ENCODE measurements around the gene EPG5. TPM values are rescaled to one million over a fixed set of nuclear protein-coding genes. Genes with fewer than 3 reads are reported as not detected.

Gene EPG5
- total RNA-seq, 1 experiment from 2014 or later, result 16.1 TPM

- no peak overlapping the region for H3K27ac Mint-ChIP-seq
Measured at GRCh38 chr18:45860971-45861370, 106.2 kb downstream of the EPG5 start.

More at GRCh38 chr18:45860971-45861370, 106.2 kb downstream of the EPG5 start:
- no peak overlapping the region for H2AFZ ChIP-seq (ENCODE audit: low read length)
- H3K14ac ChIP-seq (ENCODE audit: insufficient read depth, low read length), result no peak overlapping the region
- H4K91ac ChIP-seq (ENCODE audit: insufficient read length, low read depth, low read length), result no peak overlapping the region
- no peak for DNase-seq
- no peak overlapping the region for H3K27ac ChIP-seq (ENCODE audit: insufficient read length, low read depth, low read length)
- H3K9ac ChIP-seq (ENCODE audit: extremely low read depth, insufficient read length, low read length), result no peak overlapping the region
- WGBS (ENCODE audit: extremely low coverage, insufficient read length, low lambda C conversion rate), result no CpG with 5 or more reads among the region's 3 CpGs
- Mint-ChIP-seq H3K9me3 (peaks cover 0 to 3% of the 10 kb centered on the region in 2 experiments; a peak in 1 of 5 replicates), H3K27me3 (ENCODE audit: low read depth) (no peaks in the 10 kb centered on the region), H3K36me3 (ENCODE audit: insufficient read depth in 1 of 3, low read depth in 3 of 3) (peaks cover 18 to 78% (median 58%) of the 10 kb centered on the region in 3 experiments; a peak in 6 of 7 replicates), H3K4me3 (no peak overlapping the region), H3K4me1 (no peaks in the 10 kb centered on the region)
- H3K9me3 ChIP-seq (ENCODE audit: control insufficient read depth, low read depth, low read length), result no peaks in the 10 kb centered on the region
- H3K79me2 ChIP-seq (ENCODE audit: insufficient read depth, low read length), result no peaks in the 10 kb centered on the region
- no peak overlapping the region for H4K8ac ChIP-seq (replicated peaks; ENCODE audit: insufficient read length, low read depth, low read length)
- no peaks in the 10 kb centered on the region for H3K4me1 ChIP-seq (ENCODE audit: insufficient read depth, low read length)
- no peak overlapping the region for H2BK20ac ChIP-seq (ENCODE audit: low read depth, low read length, poor library complexity, severe bottlenecking)
- no peak overlapping the region for H3K4ac ChIP-seq (ENCODE audit: low read depth, low read length)
- no peak overlapping the region for H3K18ac ChIP-seq (ENCODE audit: insufficient read length, low read depth, low read length)
- H3K27me3 ChIP-seq (ENCODE audit: insufficient read depth, low read length), result no peaks in the 10 kb centered on the region
- no peak overlapping the region for H2BK5ac ChIP-seq (ENCODE audit: insufficient read length, low read length)
- H3K56ac ChIP-seq (ENCODE audit: insufficient read length, low read depth, low read length), result no peak overlapping the region
- H3K79me1 ChIP-seq (ENCODE audit: insufficient read depth, low read depth, low read length, poor library complexity, severe bottlenecking), result no peaks in the 10 kb centered on the region
- no peak overlapping the region for H2BK120ac ChIP-seq (ENCODE audit: low read depth, low read length, poor library complexity, severe bottlenecking)
- H3K23me2 ChIP-seq (ENCODE audit: insufficient read length, low read depth, low read length, poor library complexity, severe bottlenecking), result no peaks in the 10 kb centered on the region
- H3K4me2 ChIP-seq (ENCODE audit: insufficient read depth, insufficient read length, low read length), result no peak overlapping the region
- H2BK15ac ChIP-seq (ENCODE audit: low read depth, low read length), result no peak overlapping the region
- no peaks in the 10 kb centered on the region for H4K20me1 ChIP-seq (ENCODE audit: control insufficient read depth, insufficient read depth, insufficient read length)
- H4K5ac ChIP-seq (ENCODE audit: insufficient read length, low read depth, low read length), result no peak overlapping the region
- H2AK5ac ChIP-seq (ENCODE audit: insufficient read length, low read length), result no peak overlapping the region
- TF ChIP-seq CTCF (conservative IDR thresholded peaks at IDR 0.05), result no peak
- no peak overlapping the region for H3K23ac ChIP-seq (ENCODE audit: insufficient read length, low read depth, low read length)
- H3T11ph ChIP-seq (ENCODE audit: low read length), result no peak overlapping the region
- H2BK12ac ChIP-seq (ENCODE audit: insufficient read length, low read depth, low read length), result no peak overlapping the region
